GM18873 (cell line): ENCODE data around the gene KCNT1.

Source experiments
- ATAC-seq: cut with Tn5 transposase; IDR thresholded peaks from one replicate; pipeline ENCODE4 v1.9.1; 2021; ENCODE audit warnings: mild to moderate bottlenecking, moderate library complexity, moderate number of reproducible peaks; ENCODE audit not compliant: unreplicated experiment, low FRiP score

Gene KCNT1

GRCh38 chr9:135792268-135793128, 90.5 kb downstream of the KCNT1 start:
- ATAC-seq: no peak

- ATAC-seq: no peak
Observed at GRCh38 chr9:135793221-135794056, 91.5 kb downstream of the KCNT1 start.

GRCh38 chr9:135794057-135794335, 92.0 kb downstream of the KCNT1 start:
- no peak for ATAC-seq

GRCh38 chr9:135794361-135794885, 92.4 kb downstream of the KCNT1 start:
- ATAC-seq: no peak

- ATAC-seq: no peak
Observed at GRCh38 chr9:135795391-135795790, 93.4 kb downstream of the KCNT1 start.

- no peak for ATAC-seq
Observed at GRCh38 chr9:135796784-135797485, 95.0 kb downstream of the KCNT1 start.

- no peak for ATAC-seq
Observed at GRCh38 chr9:135797507-135798262, 95.7 kb downstream of the KCNT1 start.

- no peak for ATAC-seq
Observed at GRCh38 chr9:135798263-135798585, 96.2 kb downstream of the KCNT1 start.

GRCh38 chr9:135799261-135799660, 97.3 kb downstream of the KCNT1 start:
- ATAC-seq: no peak

- no peak for ATAC-seq
Observed at GRCh38 chr9:135801070-135801469, 99.1 kb downstream of the KCNT1 start.

- ATAC-seq: no peak
Observed at GRCh38 chr9:135802876-135803419, 101.0 kb downstream of the KCNT1 start.

- no peak for ATAC-seq
Observed at GRCh38 chr9:135803441-135803840, 101.5 kb downstream of the KCNT1 start.

GRCh38 chr9:135804581-135805421, 102.8 kb downstream of the KCNT1 start:
- no peak for ATAC-seq

- no peak for ATAC-seq
Observed at GRCh38 chr9:135805422-135806022, 103.5 kb downstream of the KCNT1 start.

- ATAC-seq: no peak
Observed at GRCh38 chr9:135809166-135809565, 107.2 kb downstream of the KCNT1 start.

GRCh38 chr9:135810806-135811575, 109.0 kb downstream of the KCNT1 start:
- no peak for ATAC-seq

GRCh38 chr9:135811801-135812200, 109.8 kb downstream of the KCNT1 start:
- ATAC-seq: no peak

GRCh38 chr9:135812961-135813360, 111.0 kb downstream of the KCNT1 start:
- no peak for ATAC-seq
